Motor neuron (in vitro differentiated cells): ENCODE data around the gene APOD. TPM values are rescaled to one million over a fixed set of nuclear protein-coding genes. Genes with fewer than 3 reads are reported as not detected.

ENCODE experiments used
- ATAC-seq, 8 experiments: fragments of 200-7000 bp; cut with Tn5 transposase; replicated peaks in 6 of 8; 2 replicates each; pipeline ENCODE4 v1.8.0; 2021; ENCODE audit warnings: mild to moderate bottlenecking in 8 of 8, moderate library complexity in 8 of 8
- H3K27ac ChIP-seq, 2 donors: fragments of 250-450 bp; sonication (Bioruptor Pico); 2 replicates each; pipeline ENCODE4 v1.9.0; 2021; ENCODE audit warnings: antibody characterized with exemption in 2 of 2, mild to moderate bottlenecking in 2 of 2, moderate library complexity in 1 of 2
- H3K4me1 ChIP-seq, 2 donors: fragments of 250-450 bp; sonication (Bioruptor Pico); replicated peaks in 1 of 2; 2 replicates each; pipeline ENCODE4 v1.6.1; 2021; ENCODE audit warnings: antibody characterized with exemption in 2 of 2, mild to moderate bottlenecking in 2 of 2, moderate library complexity in 1 of 2
- H3K4me3 ChIP-seq, 5 donors: fragments of 250-450 bp; sonication (Bioruptor Pico); 2 replicates each; pipeline ENCODE4 v1.9.0; 2021; ENCODE audit warnings: antibody characterized with exemption in 5 of 5, mild to moderate bottlenecking in 5 of 5, moderate library complexity in 4 of 5
- WGBS, 10 experiments: fragments of 450-650 bp; shearing (Covaris generic); methylation state at CpG; one replicate each; pipeline ENCODE4 v1.0.0; 2022; 5-methylcytosine and 5-hydroxymethylcytosine counted together
- in situ Hi-C, 9 experiments: fragments of 400-800 bp; cut with MboI; loops; one replicate each; pipeline ENCODE4 v1.15.0; 2021; ENCODE audit warnings: low sequenced_read_pairs in 9 of 9, low pct_unique_long_range_greater_than_20kb in 2 of 9; ENCODE audit not compliant: unreplicated experiment in 9 of 9
- total RNA-seq, 8 experiments: library from RNA; unstranded; fragments of 300-600 nt; gene quantifications; 2 replicates each; pipeline versions ENCODE4 v1.2.3 to v1.2.4, GENCODE V29; 2022

Gene APOD
- total RNA-seq, 8 experiments from 2014 or later: 0.17 to 36.7 (median 8.8) TPM; not detected in 1

GRCh38 chr3:195542698-195543499 is 40.8 kb downstream of the APOD start, which contains the start of gene PPP1R2:
Gene PPP1R2 (minus strand): TSS chr3:195543325. CDS start chr3:195543025, 300 bp downstream.
- peak within 1 kb of the TSS; percentile 79 to 88 for H3K27ac ChIP-seq
- H3K4me1 ChIP-seq: peaks cover 19 to 27% of the 10 kb centered on the region in 2 donors
- ATAC-seq: peak; percentile 85 to 96 (median 90)
- WGBS, 10 experiments: 0 to 7% (median 0%) methylated on average over 2 to 15 of the region's 95 CpGs; no CpG with 5 or more reads in 3 of the 10 experiments
- H3K4me3 ChIP-seq: peak within 1 kb of the TSS; percentile 53 to 84 (median 82)
- in situ Hi-C loops: loop anchor here in 3 of 9 experiments (25.0 kb wide), 2 partner anchors 281 to 856 kb away; partner anchors contain the start of genes XXYLT1 (in 2 of the 3) and FAM43A (in 1 of the 3)

- H3K27ac ChIP-seq: no peak overlapping the region
- peak overlapping the region; percentile 53 to 84 (median 82) for H3K4me3 ChIP-seq
- ATAC-seq: peak in 2 of 8 experiments; percentile 2 to 5
- in situ Hi-C loops: loop anchor here in 3 of 9 experiments (25.0 kb wide), 2 partner anchors 280 to 855 kb away; partner anchors contain the start of genes XXYLT1 (in 2 of the 3) and FAM43A (in 1 of the 3)
- 0 to 3% (median 0%) methylated on average over 3 to 5 of the region's 5 CpGs; no CpG with 5 or more reads in 2 of the 10 experiments for WGBS, 10 experiments
- H3K4me1 ChIP-seq: peaks cover 16 to 24% of the 10 kb centered on the region in 2 donors
Observed at GRCh38 chr3:195542316-195542697, 41.4 kb downstream of the APOD start.

- in situ Hi-C loops: loop anchor here in 3 of 9 experiments (25.0 kb wide), 2 partner anchors 278 to 853 kb away; partner anchors contain the start of genes XXYLT1 (in 2 of the 3) and FAM43A (in 1 of the 3)
- Histone ChIP-seq H3K4me1 (peaks cover 16 to 24% of the 10 kb centered on the region in 2 donors), H3K4me3 (no peak overlapping the region), H3K27ac (no peak overlapping the region)
- WGBS, 10 experiments: 42 to 100% (median 67%) methylated on average over 1 to 6 of the region's 6 CpGs; no CpG with 5 or more reads in 3 of the 10 experiments
- ATAC-seq: no peak
Observed at GRCh38 chr3:195540511-195540910, 43.2 kb downstream of the APOD start.

- in situ Hi-C loops: loop anchor here in 3 of 9 experiments (25.0 kb wide), 2 partner anchors 278 to 853 kb away; partner anchors contain the start of genes XXYLT1 (in 2 of the 3) and FAM43A (in 1 of the 3)
Observed at GRCh38 chr3:195540027-195540426, 43.7 kb downstream of the APOD start.

GRCh38 chr3:195539479-195539878 is 44.3 kb downstream of the APOD start:
- no peak for ATAC-seq
- peaks cover 16 to 24% of the 10 kb centered on the region in 2 donors for H3K4me1 ChIP-seq
- no peak overlapping the region for H3K4me3 ChIP-seq
- WGBS, 10 experiments: 88 to 100% (median 96%) methylated on average over 1 to 5 of the region's 5 CpGs; no CpG with 5 or more reads in 1 of the 10 experiments
- in situ Hi-C loops: loop anchor here in 3 of 9 experiments (25.0 kb wide), 2 partner anchors 277 to 852 kb away; partner anchors contain the start of genes XXYLT1 (in 2 of the 3) and FAM43A (in 1 of the 3)
- H3K27ac ChIP-seq: no peak overlapping the region

More at GRCh38 chr3:195540027-195540426, 43.7 kb downstream of the APOD start:
- WGBS, 10 experiments: 72 to 100% (median 92%) methylated on average over 1 to 8 of the region's 8 CpGs
- no peak for ATAC-seq
- H3K4me3 ChIP-seq: no peak overlapping the region
- H3K4me1 ChIP-seq: peaks cover 16 to 24% of the 10 kb centered on the region in 2 donors
- no peak overlapping the region for H3K27ac ChIP-seq

GRCh38 chr3:195537995-195538394 is 45.7 kb downstream of the APOD start:
- WGBS, 10 experiments: 58 to 100% (median 90%) methylated on average over 1 to 2 of the region's 2 CpGs; no CpG with 5 or more reads in 4 of the 10 experiments
- Histone ChIP-seq H3K4me3 (no peak overlapping the region), H3K4me1 (peaks cover 11 to 16% of the 10 kb centered on the region in 2 donors), H3K27ac (no peak overlapping the region)
- ATAC-seq: no peak
- in situ Hi-C loops: loop anchor here in 3 of 9 experiments (25.0 kb wide), 2 partner anchors 276 to 851 kb away; partner anchors contain the start of genes XXYLT1 (in 2 of the 3) and FAM43A (in 1 of the 3)

GRCh38 chr3:195535293-195535692 is 48.4 kb downstream of the APOD start:
- 38 to 100% (median 86%) methylated on average over 1 to 5 of the region's 5 CpGs; no CpG with 5 or more reads in 2 of the 10 experiments for WGBS, 10 experiments
- ATAC-seq: no peak
- H3K4me3 ChIP-seq: no peak overlapping the region
- H3K4me1 ChIP-seq: peaks cover 0 to 2% of the 10 kb centered on the region in 2 donors
- no peak overlapping the region for H3K27ac ChIP-seq
- in situ Hi-C loops: loop anchor here in 3 of 9 experiments (25.0 kb wide), 2 partner anchors 273 to 848 kb away; partner anchors contain the start of genes XXYLT1 (in 2 of the 3) and FAM43A (in 1 of the 3)

GRCh38 chr3:195532834-195533233 is 50.9 kb downstream of the APOD start:
- H3K27ac ChIP-seq: no peak overlapping the region
- peak in 1 of 8 experiments; percentile 84 for ATAC-seq
- no peak overlapping the region for H3K4me3 ChIP-seq
- no peaks in the 10 kb centered on the region for H3K4me1 ChIP-seq
- WGBS, 10 experiments: 30 to 95% (median 85%) methylated on average over 1 to 7 of the region's 7 CpGs; no CpG with 5 or more reads in 2 of the 10 experiments
- in situ Hi-C loops: loop anchor here in 3 of 9 experiments (25.0 kb wide), 2 partner anchors 271 to 846 kb away; partner anchors contain the start of genes XXYLT1 (in 2 of the 3) and FAM43A (in 1 of the 3)

GRCh38 chr3:195532345-195532744 is 51.4 kb downstream of the APOD start:
- Histone ChIP-seq H3K4me1 (no peaks in the 10 kb centered on the region), H3K4me3 (no peak overlapping the region), H3K27ac (no peak overlapping the region)
- 50 to 95% (median 83%) methylated on average over 2 to 3 of the region's 3 CpGs; no CpG with 5 or more reads in 2 of the 10 experiments for whole genome bisulfite sequencing, 10 experiments
- ATAC-seq: no peak
- in situ Hi-C loops: loop anchor here in 3 of 9 experiments (25.0 kb wide), 2 partner anchors 270 to 845 kb away; partner anchors contain the start of genes XXYLT1 (in 2 of the 3) and FAM43A (in 1 of the 3)

GRCh38 chr3:195531683-195532082 is 52.1 kb downstream of the APOD start:
- in situ Hi-C loops: loop anchor here in 3 of 9 experiments (25.0 kb wide), 2 partner anchors 269 to 844 kb away; partner anchors contain the start of genes XXYLT1 (in 2 of the 3) and FAM43A (in 1 of the 3)
- ATAC-seq: no peak
- no peak overlapping the region for H3K27ac ChIP-seq
- H3K4me3 ChIP-seq: no peak overlapping the region
- no peaks in the 10 kb centered on the region for H3K4me1 ChIP-seq
- WGBS, 10 experiments: 78 to 100% (median 93%) methylated on average over 2 to 5 of the region's 5 CpGs; no CpG with 5 or more reads in 2 of the 10 experiments

- no peak for ATAC-seq
- no peaks in the 10 kb centered on the region for H3K4me1 ChIP-seq
- in situ Hi-C loops: loop anchor here in 4 of 9 experiments (10.0 to 25.0 kb wide), 3 partner anchors 252 to 839 kb away; partner anchors contain the start of genes XXYLT1 (in 4 of the 4) and FAM43A (in 1 of the 4)
- no peak overlapping the region for H3K27ac ChIP-seq
- H3K4me3 ChIP-seq: no peak overlapping the region
- WGBS, 10 experiments: 86 to 100% (median 100%) methylated on average over 1 to 2 of the region's 4 CpGs; no CpG with 5 or more reads in 6 of the 10 experiments
Observed at GRCh38 chr3:195526492-195526891, 57.2 kb downstream of the APOD start.
